Spleen (tissue), 7 donors: ENCODE measurements around the gene KCNAB1.

Experiments used
- POLR2A ChIP-seq, 3 donors: fragments of 450-650 bp; IDR thresholded peaks; one replicate each; pipeline ENCODE4 v1.5.1; 2017; ENCODE audit warnings: antibody characterized with exemption in 3 of 3, mild to moderate bottlenecking in 1 of 3
- TF ChIP-seq, protein P1 (sequence below), 11 experiments: fragments of 200-600 bp in 7 of 11; fragments of 450-650 bp in 4 of 11; sonication (generic) in 4 of 11; IDR thresholded peaks in 8 of 11; conservative IDR thresholded peaks in 3 of 11; 1 replicate in 7 of 11; 2 replicates in 4 of 11; pipeline versions ENCODE4 v1.4.0 to v1.8.0; 2016 to 2021; ENCODE audit warnings: antibody characterized with exemption in 11 of 11, inconsistent platforms in 4 of 11, mild to moderate bottlenecking in 1 of 11
- donor health status: DM: no; HTN: no; CAD: no; lungs with moderate emphysema.
- donor health status: DM: no; HTN: no; CAD: no.
- donor health status: DM: no; HTN: no; CAD: no.

DNA sequence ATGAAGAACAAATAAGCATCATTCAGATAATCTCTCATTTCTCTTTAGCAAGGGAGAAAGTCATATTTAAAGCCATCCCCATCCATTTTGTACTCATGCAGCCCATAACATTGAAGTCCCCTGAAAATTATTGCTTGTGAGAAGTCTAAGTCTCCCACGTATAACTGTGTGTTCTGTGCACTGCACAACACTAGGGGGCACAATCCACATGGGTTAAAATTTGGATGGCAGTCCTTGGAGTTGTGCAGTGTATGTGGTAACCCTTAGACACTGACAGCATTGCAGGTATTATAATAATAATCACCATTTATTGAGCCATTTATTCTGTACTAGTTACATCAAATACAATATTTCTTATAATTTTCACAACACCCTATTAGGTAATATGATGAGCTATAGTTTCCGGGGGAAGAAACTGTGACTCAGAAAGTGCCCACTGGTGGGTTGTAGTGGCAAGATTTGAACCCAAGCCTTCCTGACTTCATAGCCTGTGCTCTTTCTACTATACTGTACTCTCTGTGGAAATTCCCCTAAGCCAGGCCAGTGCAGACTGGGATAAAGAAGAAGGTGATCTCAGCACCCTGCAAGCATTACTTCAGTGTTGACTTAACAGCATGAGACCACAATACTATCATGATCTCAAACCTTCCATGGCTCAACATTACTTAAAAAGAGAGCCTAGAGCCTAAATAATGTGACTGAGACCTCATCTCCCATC, 15.7 kb downstream of the KCNAB1 start:
- TF ChIP-seq, protein P1, sequence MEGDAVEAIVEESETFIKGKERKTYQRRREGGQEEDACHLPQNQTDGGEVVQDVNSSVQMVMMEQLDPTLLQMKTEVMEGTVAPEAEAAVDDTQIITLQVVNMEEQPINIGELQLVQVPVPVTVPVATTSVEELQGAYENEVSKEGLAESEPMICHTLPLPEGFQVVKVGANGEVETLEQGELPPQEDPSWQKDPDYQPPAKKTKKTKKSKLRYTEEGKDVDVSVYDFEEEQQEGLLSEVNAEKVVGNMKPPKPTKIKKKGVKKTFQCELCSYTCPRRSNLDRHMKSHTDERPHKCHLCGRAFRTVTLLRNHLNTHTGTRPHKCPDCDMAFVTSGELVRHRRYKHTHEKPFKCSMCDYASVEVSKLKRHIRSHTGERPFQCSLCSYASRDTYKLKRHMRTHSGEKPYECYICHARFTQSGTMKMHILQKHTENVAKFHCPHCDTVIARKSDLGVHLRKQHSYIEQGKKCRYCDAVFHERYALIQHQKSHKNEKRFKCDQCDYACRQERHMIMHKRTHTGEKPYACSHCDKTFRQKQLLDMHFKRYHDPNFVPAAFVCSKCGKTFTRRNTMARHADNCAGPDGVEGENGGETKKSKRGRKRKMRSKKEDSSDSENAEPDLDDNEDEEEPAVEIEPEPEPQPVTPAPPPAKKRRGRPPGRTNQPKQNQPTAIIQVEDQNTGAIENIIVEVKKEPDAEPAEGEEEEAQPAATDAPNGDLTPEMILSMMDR (IDR thresholded peaks at IDR 0.05 in 8 of 11, conservative IDR thresholded peaks at IDR 0.05 in 3 of 11) = no peak
- no peak for TF ChIP-seq POLR2A (IDR thresholded peaks at IDR 0.05)
